Large intestine (tissue), 1 donor: Measurements from ENCODE around the gene CARD14. TPM values are rescaled to one million over a fixed set of nuclear protein-coding genes. Genes with fewer than 3 reads are reported as not detected.

ENCODE experiments used
- polyA plus RNA-seq: library from polyadenylated mRNA; unstranded; fragments of 120-200 nt; gene quantifications from one replicate; pipeline ENCODE4 v1.2.1, GENCODE V29; 2013

CARD14 gene
- polyA plus RNA-seq, 1 donor: 3.2 TPM

Other genes starting within 250 kb of the CARD14 start
- 29.9 TPM for gene TBC1D16, start 134.2 kb upstream of the CARD14 start, polyA plus RNA-seq
- 5.7 TPM for gene CCDC40, start 133.4 kb upstream of the CARD14 start, polyA plus RNA-seq
- 50.0 TPM for gene GAA, start 68.4 kb upstream of the CARD14 start, polyA plus RNA-seq
- 95.0 TPM for gene EIF4A3, start 22.9 kb upstream of the CARD14 start, polyA plus RNA-seq
- 77.5 TPM for gene SGSH, start 50.3 kb downstream of the CARD14 start, polyA plus RNA-seq
- gene SLC26A11, start 50.4 kb downstream of the CARD14 start, polyA plus RNA-seq: 82.8 TPM
- gene RNF213, start 90.8 kb downstream of the CARD14 start, polyA plus RNA-seq: 103 TPM
- 30.8 TPM for gene ENDOV, start 245.1 kb downstream of the CARD14 start, polyA plus RNA-seq